Kasumi-1 (cell line): ENCODE results near the gene NHLRC3.
"Not testable (repeated sequence)": the region's sequence is repeated elsewhere in the genome, so short reads cannot be mapped to it uniquely, and the experiment has no call there.

Experiments used
- DNase-seq, 2 experiments: peaks; one replicate each; lab custom pipeline; 2025; lab: John Stamatoyannopoulos, UW

The NHLRC3 gene

GRCh38 chr13:39044536-39044935 is 6.3 kb downstream of the NHLRC3 start:
- DNase-seq = no peak

GRCh38 chr13:39047560-39047959 is 9.3 kb downstream of the NHLRC3 start:
- DNase-seq = peak; percentile 5 to 20

GRCh38 chr13:39048806-39049205 is 10.6 kb downstream of the NHLRC3 start:
- DNase-seq = no peak

GRCh38 chr13:39049274-39049673 is 11.0 kb downstream of the NHLRC3 start:
- no peak for DNase-seq

GRCh38 chr13:39051157-39051556 is 12.9 kb downstream of the NHLRC3 start:
- peak; percentile 44 to 47 for DNase-seq

- no peak for DNase-seq
Measured at GRCh38 chr13:39052944-39053343, 14.7 kb downstream of the NHLRC3 start.

- no peak for DNase-seq
Measured at GRCh38 chr13:39054112-39054511, 15.9 kb downstream of the NHLRC3 start.

GRCh38 chr13:39056018-39056417 is 17.8 kb downstream of the NHLRC3 start:
- DNase-seq = no peak

- DNase-seq = no peak
Measured at GRCh38 chr13:39058040-39058439, 19.8 kb downstream of the NHLRC3 start.

GRCh38 chr13:39062004-39062403 is 23.7 kb downstream of the NHLRC3 start:
- DNase-seq = no peak

GRCh38 chr13:39072842-39073241 is 34.6 kb downstream of the NHLRC3 start:
- no peak for DNase-seq

GRCh38 chr13:39073983-39074382 is 35.7 kb downstream of the NHLRC3 start:
- no peak for DNase-seq

GRCh38 chr13:39086251-39086945 is 48.1 kb downstream of the NHLRC3 start:
- not testable (repeated sequence) for DNase-seq

- no peak for DNase-seq
Measured at GRCh38 chr13:39091586-39091985, 53.3 kb downstream of the NHLRC3 start.

GRCh38 chr13:39095500-39095899 is 57.2 kb downstream of the NHLRC3 start:
- DNase-seq = no peak

- no peak for DNase-seq
Measured at GRCh38 chr13:39099231-39099630, 61.0 kb downstream of the NHLRC3 start.
